Measurements from ENCODE around the gene E2F4. TPM values are rescaled to one million over a fixed set of nuclear protein-coding genes. Genes with fewer than 3 reads are reported as not detected.

Gene E2F4
- total RNA-seq, 1 donor from 2014 or later, result 132 TPM

DNA sequence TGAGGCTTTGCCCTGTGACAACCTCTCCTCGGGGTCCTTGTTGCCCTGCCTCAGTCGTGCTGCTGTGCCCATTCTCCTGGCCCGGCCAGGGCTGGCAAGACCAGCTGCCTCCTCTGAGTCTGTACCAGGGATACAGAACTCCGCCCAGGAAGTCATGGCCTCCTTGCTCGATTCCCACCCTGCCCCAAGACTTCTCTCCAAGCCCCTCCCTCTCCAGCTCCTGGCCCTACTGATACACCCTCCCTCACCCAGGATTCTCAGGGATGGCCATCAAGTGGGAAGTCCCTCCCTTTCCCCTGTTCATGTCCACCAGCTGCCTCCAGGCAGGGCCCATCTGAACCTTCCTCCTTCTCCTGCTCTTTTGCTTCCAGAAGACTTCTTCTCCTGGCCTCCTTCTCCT, 23.8 kb downstream of the E2F4 start:
- Mint-ChIP-seq H3K4me3 (ENCODE audit: low read depth) (no peak overlapping the region), H3K27ac (peak overlapping the region; percentile 17), H3K4me1 (ENCODE audit: low read depth) (no peaks in the 10 kb centered on the region), H3K36me3 (ENCODE audit: low read depth) (no peaks in the 10 kb centered on the region), H3K27me3 (ENCODE audit: low read depth) (no peaks in the 10 kb centered on the region), H3K9me3 (no peaks in the 10 kb centered on the region)
- no peak for DNase-seq (ENCODE audit: low spot score)
- intact Hi-C loops (cut with micrococcal nuclease), result no loop called here

DNA sequence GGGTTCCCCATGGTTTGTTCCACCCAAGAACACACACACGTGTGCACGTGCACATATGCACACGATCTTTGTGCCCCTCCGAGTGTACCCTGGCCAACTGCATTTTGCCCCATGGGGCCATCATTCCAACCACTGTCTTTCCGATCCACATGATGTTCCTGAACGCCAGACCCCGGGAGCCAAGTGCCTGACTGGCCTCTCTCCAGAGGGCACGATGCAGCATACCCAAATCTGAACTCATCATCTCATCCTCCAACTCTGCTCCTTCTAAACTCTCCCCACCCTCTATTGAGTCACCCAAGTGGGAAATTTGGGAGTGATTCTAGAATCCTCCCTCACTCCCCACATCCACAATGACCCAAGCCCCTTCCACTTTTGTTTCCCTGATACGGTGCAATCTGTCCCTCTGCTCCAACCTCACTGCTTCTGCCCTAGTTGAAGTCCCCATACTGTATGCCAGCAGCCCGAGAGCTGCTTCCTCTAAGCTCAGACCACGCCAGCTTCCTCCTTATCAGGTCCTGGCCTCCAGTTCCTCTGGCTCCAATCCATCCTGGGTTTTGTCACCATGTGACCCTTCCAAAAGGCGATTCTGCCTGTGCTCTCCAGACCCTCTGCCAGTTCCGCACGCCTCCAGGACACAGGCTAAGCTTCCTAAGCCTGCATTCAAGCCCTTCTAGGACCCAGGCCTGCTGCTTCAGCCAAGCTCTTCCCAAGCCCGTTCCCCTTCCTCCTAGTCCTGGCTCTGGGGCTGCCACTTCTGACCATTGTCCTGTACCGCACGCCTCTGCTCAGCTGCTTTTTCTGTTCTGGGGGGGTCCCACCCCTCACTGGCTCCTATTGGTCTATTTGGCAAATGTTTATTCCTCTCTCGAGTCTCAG, 24.9 kb downstream of the E2F4 start:
- H3K27ac Mint-ChIP-seq, result no peak overlapping the region
- no peak for DNase-seq (ENCODE audit: low spot score)
- no peaks in the 10 kb centered on the region for H3K4me1 Mint-ChIP-seq (ENCODE audit: low read depth)
- no peaks in the 10 kb centered on the region for H3K36me3 Mint-ChIP-seq (ENCODE audit: low read depth)
- no peaks in the 10 kb centered on the region for H3K27me3 Mint-ChIP-seq (ENCODE audit: low read depth)
- H3K4me3 Mint-ChIP-seq (ENCODE audit: low read depth), result no peak overlapping the region
- no peaks in the 10 kb centered on the region for H3K9me3 Mint-ChIP-seq
- intact Hi-C loops (cut with micrococcal nuclease), result no loop called here

DNA sequence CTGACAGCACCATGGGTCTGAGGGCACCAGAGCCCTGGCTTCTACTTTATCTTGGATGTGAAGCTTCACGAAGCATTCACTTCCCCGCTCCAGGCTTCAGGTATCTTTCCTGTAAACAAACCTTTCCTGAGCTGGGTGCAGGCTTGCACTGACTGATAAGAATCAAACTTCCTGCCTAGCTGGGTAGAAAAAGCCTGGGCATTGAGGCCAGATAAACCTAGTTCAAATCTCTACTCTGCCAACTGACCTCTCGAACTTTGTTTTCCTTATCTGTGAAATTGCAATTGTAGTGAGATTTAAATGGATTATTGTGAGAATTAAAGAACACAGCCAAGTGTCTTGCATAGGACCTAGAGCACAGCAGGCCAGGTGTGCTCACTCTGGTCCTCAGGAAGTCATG, 32.0 kb downstream of the E2F4 start:
- DNase-seq (ENCODE audit: low spot score), result no peak
- no peak overlapping the region for H3K27ac Mint-ChIP-seq
- no peaks in the 10 kb centered on the region for H3K9me3 Mint-ChIP-seq
- peaks cover 16% of the 10 kb centered on the region for H3K36me3 Mint-ChIP-seq (ENCODE audit: low read depth)
- no peaks in the 10 kb centered on the region for H3K27me3 Mint-ChIP-seq (ENCODE audit: low read depth)
- intact Hi-C loops (cut with micrococcal nuclease), result no loop called here
- H3K4me1 Mint-ChIP-seq (ENCODE audit: low read depth), result peaks cover 40% of the 10 kb centered on the region
- no peak overlapping the region for H3K4me3 Mint-ChIP-seq (ENCODE audit: low read depth)

DNA sequence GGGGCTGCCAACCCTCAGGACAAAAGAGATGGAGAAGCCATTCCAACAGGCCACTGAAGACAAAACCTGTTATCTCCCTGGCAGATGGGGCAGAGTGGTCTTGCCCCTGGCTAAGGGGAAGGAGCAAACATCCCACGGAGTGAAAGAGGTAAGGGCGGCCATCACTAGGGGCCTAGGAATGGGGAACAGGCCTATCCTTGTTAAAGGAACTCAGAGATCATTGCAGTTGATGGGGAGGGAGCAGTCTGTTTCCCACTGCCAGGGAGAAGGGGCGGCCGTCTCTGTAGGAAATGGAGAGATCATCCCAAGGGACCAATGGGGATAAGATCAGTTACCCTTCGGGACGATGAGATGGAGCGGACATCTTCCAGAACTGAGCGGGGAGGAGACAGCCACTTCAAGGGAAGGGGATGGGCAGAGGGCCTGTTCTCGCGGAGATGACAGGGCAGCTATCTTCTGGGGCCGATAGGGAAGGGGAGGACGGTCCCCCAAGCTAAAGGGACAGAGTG, 34.4 kb downstream of the E2F4 start:
- peak overlapping the region; percentile 98 for H3K4me3 Mint-ChIP-seq (ENCODE audit: low read depth)
- H3K9me3 Mint-ChIP-seq, result no peaks in the 10 kb centered on the region
- H3K27ac Mint-ChIP-seq, result peak overlapping the region; percentile 93
- no peaks in the 10 kb centered on the region for H3K27me3 Mint-ChIP-seq (ENCODE audit: low read depth)
- no peak for DNase-seq (ENCODE audit: low spot score)
- peaks cover 37% of the 10 kb centered on the region for H3K36me3 Mint-ChIP-seq (ENCODE audit: low read depth)
- intact Hi-C loops (cut with micrococcal nuclease), result loop anchor here (2.0 to 5.0 kb wide), 2 partner anchors 44 to 66 kb away; partner anchors contain the start of gene MATCAP1
- H3K4me1 Mint-ChIP-seq (ENCODE audit: low read depth), result peaks cover 40% of the 10 kb centered on the region

DNA sequence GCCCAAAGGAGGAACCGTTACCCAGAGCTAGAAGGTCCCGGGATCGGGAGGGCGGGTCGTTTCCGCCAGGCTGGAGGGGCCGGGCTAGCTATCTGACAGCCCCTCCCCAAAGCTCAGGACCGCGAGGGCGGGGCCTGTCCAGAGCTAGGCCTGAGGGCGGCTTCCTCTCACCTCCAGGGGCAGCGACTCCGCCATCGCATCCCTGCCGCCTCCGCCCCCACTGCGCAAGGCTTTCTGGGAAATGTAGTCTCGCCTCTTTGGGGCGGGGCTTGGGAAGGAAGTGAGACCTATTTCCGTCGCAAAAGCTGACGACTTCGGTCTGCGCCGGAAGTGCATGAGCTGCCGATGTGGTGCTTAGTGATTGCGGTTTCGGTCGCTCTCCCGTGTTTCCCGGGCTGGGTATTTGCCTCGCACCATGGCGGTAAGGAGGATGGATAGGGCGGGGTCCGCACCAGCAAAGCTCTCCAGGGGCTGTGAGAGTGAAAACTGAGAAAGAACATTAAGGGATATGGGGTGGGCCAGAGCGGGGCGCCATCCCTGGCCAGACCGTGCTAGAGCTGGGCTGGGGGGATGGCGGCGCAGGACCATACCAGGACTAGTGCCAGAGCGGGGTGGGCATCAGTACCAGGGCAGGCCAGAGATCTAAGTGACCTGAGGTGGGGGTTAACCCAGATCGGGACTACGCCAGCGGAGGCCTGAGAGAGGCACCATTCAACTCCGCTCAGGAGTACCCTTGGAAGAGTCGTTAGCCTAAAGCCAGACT, 35.0 kb downstream of the E2F4 start, which contains the start of gene TMEM208:
TMEM208 (plus strand) TSS at position 327 of the 763 bp plus-strand sequence; CDS start at position 416, 89 bp downstream.
- intact Hi-C loops (cut with micrococcal nuclease), result loop anchor here (1.0 to 5.0 kb wide), 3 partner anchors 17 to 66 kb away; partner anchors contain the start of gene MATCAP1
- peaks cover 40% of the 10 kb centered on the region for H3K4me1 Mint-ChIP-seq (ENCODE audit: low read depth)

DNA sequence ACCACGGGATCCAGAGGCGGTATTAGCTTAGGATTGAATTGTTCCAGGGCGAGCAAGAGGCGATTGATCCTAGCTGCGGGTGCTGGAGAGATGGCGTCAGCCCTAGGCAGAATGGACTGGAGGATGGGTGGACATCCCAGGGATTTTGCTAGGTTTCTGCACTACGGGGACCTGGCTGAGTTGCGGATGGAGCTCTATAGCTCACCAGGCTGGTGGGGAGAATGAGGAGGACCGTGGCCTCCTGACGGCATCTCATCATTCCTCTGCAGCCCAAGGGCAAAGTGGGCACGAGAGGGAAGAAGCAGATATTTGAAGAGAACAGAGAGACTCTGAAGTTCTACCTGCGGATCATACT, 35.6 kb downstream of the E2F4 start:
- peaks cover 49% of the 10 kb centered on the region for H3K36me3 Mint-ChIP-seq (ENCODE audit: low read depth)
- intact Hi-C loops (cut with micrococcal nuclease), result loop anchor here (1.0 to 5.0 kb wide), 3 partner anchors 17 to 67 kb away; partner anchors contain the start of gene MATCAP1
- peaks cover 40% of the 10 kb centered on the region for H3K4me1 Mint-ChIP-seq (ENCODE audit: low read depth)
- H3K27me3 Mint-ChIP-seq (ENCODE audit: low read depth), result no peaks in the 10 kb centered on the region
- no peaks in the 10 kb centered on the region for H3K9me3 Mint-ChIP-seq
- peak overlapping the region; percentile 93 for H3K27ac Mint-ChIP-seq
- no peak for DNase-seq (ENCODE audit: low spot score)
- H3K4me3 Mint-ChIP-seq (ENCODE audit: low read depth), result peak overlapping the region; percentile 98

More for the DNA sequence above, 35.0 kb downstream of the E2F4 start, which contains the start of gene TMEM208:
- H3K4me3 Mint-ChIP-seq (ENCODE audit: low read depth), result peak within 1 kb of the TSS; percentile 98
- peak within 1 kb of the TSS; percentile 93 for H3K27ac Mint-ChIP-seq
- no peaks in the 10 kb centered on the region for H3K9me3 Mint-ChIP-seq
- H3K27me3 Mint-ChIP-seq (ENCODE audit: low read depth), result no peaks in the 10 kb centered on the region
- H3K36me3 Mint-ChIP-seq (ENCODE audit: low read depth), result peaks cover 43% of the 10 kb centered on the region
- peak; percentile 99 for DNase-seq (ENCODE audit: low spot score)

DNA sequence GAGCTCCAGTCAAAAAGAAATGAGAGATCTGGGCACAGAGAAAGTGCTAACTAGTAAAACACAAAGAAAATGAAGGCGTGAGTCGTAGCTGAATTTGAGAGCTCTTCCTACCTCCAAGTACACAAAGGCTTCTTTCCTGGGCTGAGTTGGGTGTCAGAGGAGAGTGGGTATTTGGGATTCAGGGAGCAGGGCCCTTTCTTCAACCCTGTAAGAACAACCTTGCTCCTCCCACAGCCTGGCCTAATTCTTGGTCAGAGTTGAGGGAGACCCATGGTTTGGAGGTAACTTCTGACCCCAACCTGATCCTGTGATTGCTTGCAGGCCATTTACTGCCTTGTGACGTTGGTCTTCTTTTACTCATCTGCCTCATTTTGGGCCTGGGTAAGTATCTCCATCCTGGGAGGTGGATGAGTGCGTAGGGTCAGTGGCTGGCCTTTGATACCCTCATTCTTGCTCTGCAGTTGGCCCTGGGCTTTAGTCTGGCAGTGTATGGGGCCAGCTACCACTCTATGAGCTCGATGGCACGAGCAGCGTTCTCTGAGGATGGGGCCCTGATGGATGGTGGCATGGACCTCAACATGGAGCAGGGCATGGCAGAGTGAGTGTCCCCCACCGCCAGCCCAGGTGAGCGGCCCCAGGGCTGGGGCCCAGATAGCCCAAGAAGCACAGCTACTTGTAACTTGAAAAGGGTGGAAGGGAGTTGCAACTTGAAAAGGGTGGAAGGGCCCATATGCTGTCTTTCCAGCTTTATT, 36.3 kb downstream of the E2F4 start:
- DNase-seq (ENCODE audit: low spot score), result no peak
- Mint-ChIP-seq H3K9me3 (no peaks in the 10 kb centered on the region), H3K36me3 (ENCODE audit: low read depth) (peaks cover 53% of the 10 kb centered on the region), H3K4me3 (ENCODE audit: low read depth) (peak overlapping the region; percentile 98), H3K27me3 (ENCODE audit: low read depth) (no peaks in the 10 kb centered on the region), H3K27ac (peak overlapping the region; percentile 93), H3K4me1 (ENCODE audit: low read depth) (peaks cover 40% of the 10 kb centered on the region)
- intact Hi-C loops (cut with micrococcal nuclease), result loop anchor here (5.0 kb wide), 1 partner anchor 46 kb away; the partner anchor contains the start of gene MATCAP1

DNA sequence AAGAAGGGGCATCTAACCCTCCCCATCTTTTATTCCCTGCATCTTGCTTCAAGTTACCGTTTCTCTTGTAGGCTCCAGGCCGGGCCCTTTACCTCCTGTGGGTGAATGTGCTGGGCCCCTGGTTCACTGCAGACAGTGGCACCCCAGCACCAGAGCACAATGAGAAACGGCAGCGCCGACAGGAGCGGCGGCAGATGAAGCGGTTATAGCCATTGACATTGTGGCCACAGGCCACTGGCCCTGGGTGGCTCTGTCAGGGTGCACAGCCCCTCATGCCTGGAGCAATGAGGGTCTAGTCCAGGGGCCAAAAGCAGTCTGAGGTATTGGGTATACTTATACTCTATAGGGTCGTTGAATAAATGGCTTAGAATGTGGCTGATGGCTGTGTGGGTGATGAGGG, 37.0 kb downstream of the E2F4 start:
- H3K4me1 Mint-ChIP-seq (ENCODE audit: low read depth), result peaks cover 36% of the 10 kb centered on the region
- no peaks in the 10 kb centered on the region for H3K9me3 Mint-ChIP-seq

DNA sequence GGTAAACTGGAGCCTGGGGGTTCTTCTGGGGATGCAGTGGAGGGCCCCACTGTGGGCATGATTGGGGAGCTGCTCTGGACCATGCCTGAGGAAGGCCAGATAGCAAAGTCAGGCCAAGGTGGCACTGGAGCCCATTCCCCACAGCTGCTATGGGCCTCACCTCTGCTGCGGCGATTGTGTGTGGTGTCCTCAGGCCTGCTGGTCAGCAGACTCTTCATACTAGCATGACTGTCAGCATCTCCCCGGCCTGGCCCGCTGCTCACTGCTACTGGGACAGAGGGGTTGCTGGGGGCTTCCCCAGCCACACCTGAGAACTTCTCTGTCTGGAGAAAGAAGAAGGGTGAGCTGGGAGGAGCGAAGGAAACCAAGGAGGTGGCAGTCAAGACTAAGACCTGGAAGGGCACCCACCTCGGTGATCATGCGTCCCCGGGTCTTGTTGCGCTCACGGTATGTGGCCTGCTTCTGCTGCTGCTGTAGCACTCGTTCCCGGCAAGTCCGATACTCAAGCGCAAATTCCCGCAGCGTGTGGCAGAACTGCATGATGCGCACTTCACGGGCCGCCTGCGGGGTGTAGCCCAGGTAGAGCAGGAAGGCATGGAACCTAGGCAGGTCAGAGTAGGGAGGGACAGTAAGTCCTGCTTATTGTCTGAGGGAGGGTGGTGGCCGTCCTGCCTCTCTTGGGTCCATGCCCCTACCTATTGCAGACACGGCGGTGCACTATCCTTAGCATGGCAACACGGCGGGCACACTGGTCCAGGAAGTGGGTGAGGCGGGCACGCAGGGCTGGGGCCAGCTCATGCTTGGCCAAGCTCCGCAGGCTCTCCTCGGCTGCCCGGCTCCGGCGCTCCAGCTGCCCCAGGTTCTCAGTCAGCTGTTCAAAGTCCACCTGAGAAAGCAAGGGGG, 38.2 kb downstream of the E2F4 start:
- peaks cover 67% of the 10 kb centered on the region for H3K36me3 Mint-ChIP-seq (ENCODE audit: low read depth)
- H3K27ac Mint-ChIP-seq, result no peak overlapping the region
- no peaks in the 10 kb centered on the region for H3K9me3 Mint-ChIP-seq
- no peak overlapping the region for H3K4me3 Mint-ChIP-seq (ENCODE audit: low read depth)
- intact Hi-C loops (cut with micrococcal nuclease), result loop anchor here (5.0 kb wide), 1 partner anchor 48 kb away; the partner anchor contains the start of gene MATCAP1
- no peak for DNase-seq (ENCODE audit: low spot score)
- H3K27me3 Mint-ChIP-seq (ENCODE audit: low read depth), result no peaks in the 10 kb centered on the region
- H3K4me1 Mint-ChIP-seq (ENCODE audit: low read depth), result peaks cover 25% of the 10 kb centered on the region

More for the DNA sequence above, 37.0 kb downstream of the E2F4 start:
- Mint-ChIP-seq H3K36me3 (ENCODE audit: low read depth) (peaks cover 58% of the 10 kb centered on the region), H3K4me3 (ENCODE audit: low read depth) (peak overlapping the region; percentile 98), H3K27ac (no peak overlapping the region), H3K27me3 (ENCODE audit: low read depth) (no peaks in the 10 kb centered on the region)
- intact Hi-C loops (cut with micrococcal nuclease), result loop anchor here (5.0 kb wide), 1 partner anchor 47 kb away; the partner anchor contains the start of gene MATCAP1
- no peak for DNase-seq (ENCODE audit: low spot score)

DNA sequence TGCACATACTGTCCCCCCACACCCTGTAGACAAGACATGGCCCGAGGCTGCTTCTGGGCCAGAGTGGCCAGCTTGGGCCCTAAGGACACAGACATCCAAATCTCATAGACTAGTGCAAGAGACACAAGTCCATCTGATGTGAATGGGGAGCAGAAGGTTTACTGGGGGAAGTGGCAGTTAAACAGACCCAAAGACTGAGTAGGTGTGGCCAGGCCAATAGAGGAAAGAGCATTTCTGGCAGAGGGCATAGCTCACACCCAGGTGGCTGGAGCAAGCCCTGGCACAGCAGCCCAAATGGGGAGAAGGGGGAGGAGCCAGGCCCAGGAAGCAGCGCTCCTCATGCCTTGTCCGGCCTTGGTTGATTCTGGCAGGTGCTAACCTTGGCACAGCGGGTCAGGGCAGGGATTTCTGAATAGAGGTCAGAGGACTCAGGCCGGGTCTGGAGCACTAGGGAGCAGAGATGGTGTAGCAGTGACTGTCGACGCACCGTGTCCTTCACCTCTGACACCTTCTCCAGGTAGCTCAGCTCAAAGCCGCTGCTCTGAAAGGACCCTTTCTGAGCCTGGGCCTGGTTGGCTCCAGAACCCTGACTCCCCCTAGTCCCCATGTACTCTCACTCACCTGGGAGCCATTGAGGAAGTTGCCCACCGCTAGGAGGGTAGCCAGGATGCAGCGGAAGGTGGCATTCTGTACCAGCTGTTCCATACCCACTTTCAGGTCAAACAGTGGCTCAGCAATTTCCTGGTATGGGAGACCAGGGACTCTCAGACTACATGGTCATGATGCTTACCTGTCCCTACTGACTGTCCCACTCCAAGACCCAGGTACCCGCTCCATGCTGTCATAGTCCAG, 39.1 kb downstream of the E2F4 start:
- no peaks in the 10 kb centered on the region for H3K27me3 Mint-ChIP-seq (ENCODE audit: low read depth)
- H3K36me3 Mint-ChIP-seq (ENCODE audit: low read depth), result peaks cover 74% of the 10 kb centered on the region
- intact Hi-C loops (cut with micrococcal nuclease), result no loop called here
- H3K4me1 Mint-ChIP-seq (ENCODE audit: low read depth), result peaks cover 18% of the 10 kb centered on the region
- H3K27ac Mint-ChIP-seq, result no peak overlapping the region
- no peak overlapping the region for H3K4me3 Mint-ChIP-seq (ENCODE audit: low read depth)
- no peak for DNase-seq (ENCODE audit: low spot score)
- H3K9me3 Mint-ChIP-seq, result no peaks in the 10 kb centered on the region

DNA sequence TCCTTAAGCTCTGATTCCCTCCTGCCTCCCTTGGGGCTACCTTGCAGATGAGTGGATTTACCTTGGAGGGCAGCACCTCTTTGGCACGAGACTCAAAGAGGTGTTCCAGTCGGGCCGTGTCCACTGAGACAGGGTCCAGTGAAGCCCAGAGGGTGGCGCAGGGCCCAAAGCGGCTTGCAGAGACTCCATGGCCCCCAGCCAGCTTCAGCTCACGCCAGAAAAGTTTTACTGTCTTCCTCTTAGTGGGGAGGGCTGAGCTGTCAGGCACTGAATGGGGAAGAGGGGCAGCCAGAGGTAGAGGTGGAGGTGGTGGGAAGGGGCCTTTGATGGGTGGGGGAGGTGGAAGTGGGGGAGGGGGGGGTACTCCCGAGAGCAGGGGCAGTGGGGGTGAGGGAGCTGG, 41.6 kb downstream of the E2F4 start:
- DNase-seq (ENCODE audit: low spot score), result no peak
- Mint-ChIP-seq H3K4me1 (ENCODE audit: low read depth) (peaks cover 5% of the 10 kb centered on the region), H3K27ac (no peak overlapping the region), H3K36me3 (ENCODE audit: low read depth) (peaks cover 83% of the 10 kb centered on the region), H3K27me3 (ENCODE audit: low read depth) (no peaks in the 10 kb centered on the region), H3K9me3 (no peaks in the 10 kb centered on the region), H3K4me3 (ENCODE audit: low read depth) (no peak overlapping the region)
- intact Hi-C loops (cut with micrococcal nuclease), result no loop called here

Measured in activated T-helper 2 cell treated with anti-CD3 and anti-CD28 coated beads, Interferon-gamma antibody, Interleukin-2, Interleukin-4, amounts not matched to agents 10 μg/mL and 5 μg/mL and 100 μg/mL, durations not matched to agents 14 hours and 24 hours and 36 hours (primary cell).